ENCODE measurements around the gene EEF1AKMT2.

EEF1AKMT2 gene

GRCh38 chr10:124723826-124724225 lies 67.9 kb downstream of the EEF1AKMT2 start:
- DNase-seq (ENCODE audit: insufficient read length, low spot score) (no peak), FAIRE-seq (no peak)

GRCh38 chr10:124722798-124723783 lies 68.6 kb downstream of the EEF1AKMT2 start:
- no peak for FAIRE-seq
- no peak for DNase-seq (ENCODE audit: insufficient read length, low spot score)

GRCh38 chr10:124721330-124722045 lies 70.2 kb downstream of the EEF1AKMT2 start:
- FAIRE-seq (no peak), DNase-seq (ENCODE audit: insufficient read length, low spot score) (no peak)

- FAIRE-seq (no peak), DNase-seq (ENCODE audit: insufficient read length, low spot score) (no peak)
These were observed 72.4 kb downstream of the EEF1AKMT2 start for GRCh38 chr10:124719213-124719851.

GRCh38 chr10:124717911-124718741 lies 73.6 kb downstream of the EEF1AKMT2 start:
- DNase-seq (ENCODE audit: insufficient read length, low spot score) = no peak
- FAIRE-seq = no peak

GRCh38 chr10:124717041-124717757 lies 74.5 kb downstream of the EEF1AKMT2 start:
- no peak for FAIRE-seq
- DNase-seq (ENCODE audit: insufficient read length, low spot score) = no peak

- no peak for DNase-seq (ENCODE audit: insufficient read length, low spot score)
- FAIRE-seq = no peak
These were observed 75.3 kb downstream of the EEF1AKMT2 start for GRCh38 chr10:124716369-124716768.

- FAIRE-seq = no peak
- DNase-seq (ENCODE audit: insufficient read length, low spot score) = no peak
These were observed 76.2 kb downstream of the EEF1AKMT2 start for GRCh38 chr10:124715439-124715838.

- DNase-seq (ENCODE audit: insufficient read length, low spot score) (no peak), FAIRE-seq (no peak)
These were observed 77.9 kb downstream of the EEF1AKMT2 start for GRCh38 chr10:124713679-124714255.

- no peak for FAIRE-seq
- no peak for DNase-seq (ENCODE audit: insufficient read length, low spot score)
These were observed 78.8 kb downstream of the EEF1AKMT2 start for GRCh38 chr10:124712704-124713407.

- FAIRE-seq = no peak
- DNase-seq (ENCODE audit: insufficient read length, low spot score) = no peak
These were observed 80.5 kb downstream of the EEF1AKMT2 start for GRCh38 chr10:124711145-124711544.

- no peak for FAIRE-seq
- DNase-seq (ENCODE audit: insufficient read length, low spot score) = no peak
These were observed 81.3 kb downstream of the EEF1AKMT2 start for GRCh38 chr10:124710266-124710881.

GRCh38 chr10:124709861-124710260 lies 81.8 kb downstream of the EEF1AKMT2 start:
- DNase-seq (ENCODE audit: insufficient read length, low spot score) (no peak), FAIRE-seq (no peak)

GRCh38 chr10:124708922-124709520 lies 82.7 kb downstream of the EEF1AKMT2 start:
- DNase-seq (ENCODE audit: insufficient read length, low spot score) (no peak), FAIRE-seq (no peak)

- DNase-seq (ENCODE audit: insufficient read length, low spot score) = no peak
- no peak for FAIRE-seq
These were observed 83.4 kb downstream of the EEF1AKMT2 start for GRCh38 chr10:124708246-124708779.

All from HTR-8/SVneo (cell line).